ENCODE measurements around the gene SLC29A4.
A peak's percentile ranks its signal among the peaks of the same experiment; 100 is the strongest.
"Not testable (repeated sequence)": the region's sequence is repeated elsewhere in the genome, so short reads cannot be mapped to it uniquely, and the experiment has no call there.

Gene SLC29A4

GRCh38 chr7:5275510-5275909, 7.2 kb upstream of the SLC29A4 start:
- DNase-seq, result not testable (repeated sequence)

GRCh38 chr7:5276123-5276522, 6.6 kb upstream of the SLC29A4 start:
- DNase-seq, result not testable (repeated sequence)

- no peak for DNase-seq
Measured at GRCh38 chr7:5276611-5277010, 6.1 kb upstream of the SLC29A4 start.

- DNase-seq, result no peak
Measured at GRCh38 chr7:5278766-5279165, 4.0 kb upstream of the SLC29A4 start.

GRCh38 chr7:5279734-5280133, 3.0 kb upstream of the SLC29A4 start:
- no peak for DNase-seq

- not testable (repeated sequence) for DNase-seq
Measured at GRCh38 chr7:5281598-5282500, 894 bp upstream of the SLC29A4 start.

- DNase-seq, result no peak
Measured at GRCh38 chr7:5283421-5284303, 919 bp downstream of the SLC29A4 start.

GRCh38 chr7:5284304-5285281, 1.9 kb downstream of the SLC29A4 start:
- DNase-seq, result peak; percentile 81

GRCh38 chr7:5286933-5287332, 4.2 kb downstream of the SLC29A4 start:
- DNase-seq, result no peak

GRCh38 chr7:5287373-5287772, 4.6 kb downstream of the SLC29A4 start:
- not testable (repeated sequence) for DNase-seq

- no peak for DNase-seq
Measured at GRCh38 chr7:5287802-5288201, 5.1 kb downstream of the SLC29A4 start.

GRCh38 chr7:5288560-5288959, 5.8 kb downstream of the SLC29A4 start:
- DNase-seq, result not testable (repeated sequence)

- DNase-seq, result no peak
Measured at GRCh38 chr7:5289355-5289754, 6.6 kb downstream of the SLC29A4 start.

- DNase-seq, result no peak
Measured at GRCh38 chr7:5291301-5291700, 8.6 kb downstream of the SLC29A4 start.

GRCh38 chr7:5291711-5292335, 9.1 kb downstream of the SLC29A4 start:
- not testable (repeated sequence) for DNase-seq

- DNase-seq, result no peak
Measured at GRCh38 chr7:5294169-5294987, 11.6 kb downstream of the SLC29A4 start.

GRCh38 chr7:5295039-5296014, 12.6 kb downstream of the SLC29A4 start:
- no peak for DNase-seq

GRCh38 chr7:5296015-5296610, 13.4 kb downstream of the SLC29A4 start:
- no peak for DNase-seq

- no peak for DNase-seq
Measured at GRCh38 chr7:5296611-5297226, 14.0 kb downstream of the SLC29A4 start.
